GM18502 (cell line): ENCODE measurements around the gene PNMA8C.
"Not testable (repeated sequence)": the region's sequence is repeated elsewhere in the genome, so short reads cannot be mapped to it uniquely, and the experiment has no call there.

Experiments used
- ATAC-seq: cut with Tn5 transposase; IDR thresholded peaks from one replicate; pipeline ENCODE4 v1.9.1; 2021; ENCODE audit warnings: mild to moderate bottlenecking; ENCODE audit not compliant: unreplicated experiment, poor library complexity

The PNMA8C gene

DNA sequence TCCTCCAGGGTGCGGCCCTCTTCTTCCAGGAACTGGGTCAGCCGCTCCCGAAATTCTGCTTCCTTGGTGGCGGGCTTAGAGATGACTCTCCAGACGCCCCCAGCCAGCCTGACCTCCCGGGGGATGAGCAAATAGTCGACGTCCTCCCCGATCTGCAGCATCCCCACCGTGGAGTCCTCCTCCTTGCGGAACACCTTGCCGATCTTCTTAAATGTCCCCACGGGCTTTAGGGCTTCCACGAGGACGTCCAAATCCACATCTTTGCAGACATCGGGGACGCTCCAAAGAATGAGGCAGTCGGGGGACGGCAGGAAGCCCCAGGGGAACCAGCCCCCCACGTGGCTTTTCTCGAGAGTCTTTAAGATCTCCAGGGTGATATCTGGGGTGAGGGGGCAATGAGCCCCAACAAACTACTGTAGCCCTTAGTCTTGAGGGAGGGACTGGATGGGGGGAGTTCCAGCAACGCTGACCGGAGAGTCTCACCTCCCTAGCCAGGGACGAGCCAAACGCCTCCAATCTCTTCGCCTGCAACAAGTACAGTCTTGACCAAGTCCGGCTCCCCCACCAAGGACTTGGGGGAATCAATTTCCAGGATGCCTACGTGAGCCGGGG is 16.0 kb downstream of the PNMA8C start:
- no peak for ATAC-seq

DNA sequence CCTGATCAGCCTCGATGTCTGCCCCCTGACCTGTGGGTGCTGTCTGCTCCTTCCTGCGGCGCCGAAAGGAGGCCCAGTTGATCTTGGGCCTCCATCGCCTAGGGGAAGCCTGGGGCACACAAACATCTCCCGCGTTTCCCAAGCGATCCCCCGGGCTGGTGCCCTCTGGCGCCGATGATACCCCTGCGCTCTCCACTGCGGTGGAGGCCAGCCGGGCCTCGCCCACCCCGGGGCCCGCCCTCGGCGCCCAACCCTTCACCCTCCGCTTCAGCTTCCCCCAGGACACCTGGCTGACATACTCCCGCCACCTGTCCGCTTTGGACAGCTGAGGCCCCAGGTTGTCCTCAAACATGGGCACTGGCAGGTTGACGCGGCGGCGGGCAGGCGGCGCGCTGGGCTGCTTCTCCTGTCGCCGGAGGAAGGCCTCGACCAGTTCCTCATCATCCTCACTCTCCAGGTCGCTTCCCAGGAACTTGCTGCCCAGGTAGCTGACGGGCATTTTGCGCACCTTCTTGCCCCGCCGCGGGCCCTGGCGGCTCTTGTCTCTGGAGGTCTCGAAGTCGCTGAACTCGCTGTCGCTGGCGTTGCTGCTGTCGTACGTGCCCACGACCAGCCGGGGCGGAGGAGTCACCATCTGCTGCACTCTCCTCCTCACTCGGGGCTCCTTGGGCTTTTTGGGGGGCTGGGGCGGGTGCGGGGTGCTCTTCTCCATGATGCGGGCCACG is 16.6 kb downstream of the PNMA8C start:
- no peak for ATAC-seq

DNA sequence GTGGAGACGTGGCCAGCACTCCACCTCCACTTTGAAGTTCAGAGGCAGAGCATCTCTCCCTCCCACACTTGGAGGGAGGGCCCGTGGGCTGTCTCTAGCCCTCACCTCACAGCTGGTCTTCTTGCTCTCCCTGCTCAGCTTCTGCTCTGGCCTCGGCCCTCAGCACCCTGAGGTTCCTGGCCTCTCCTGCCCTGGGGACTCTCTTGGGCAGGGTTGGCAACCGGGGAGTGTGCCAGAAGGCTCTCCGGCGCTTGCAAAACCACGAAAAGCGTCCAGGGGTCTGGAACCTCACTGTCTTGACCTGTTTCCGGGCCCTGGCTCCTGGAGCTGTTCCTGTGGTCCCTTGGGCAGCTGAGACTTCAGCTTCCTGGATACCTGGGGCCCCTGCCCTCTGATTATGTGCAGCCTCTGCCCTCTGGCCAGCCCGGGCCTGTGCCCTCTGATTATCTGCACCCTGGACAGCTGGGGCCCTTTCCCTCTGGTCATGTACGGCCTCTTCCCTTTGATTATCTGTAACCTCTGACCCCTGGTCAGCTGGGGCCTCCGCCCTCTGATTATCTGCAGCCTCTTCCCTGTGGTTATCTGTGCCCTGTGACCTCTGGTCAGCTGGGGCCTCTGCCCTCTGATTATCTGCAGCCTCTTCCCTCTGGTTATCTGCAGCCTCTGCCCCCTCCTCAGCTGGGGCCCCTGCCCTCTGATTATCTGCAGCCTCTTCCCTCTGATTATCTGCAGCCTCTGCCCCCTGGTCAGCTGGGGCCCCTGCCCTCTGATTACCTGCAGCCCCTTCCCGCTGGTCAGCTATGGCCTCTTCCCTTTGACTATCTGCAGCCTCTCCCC is 17.4 kb downstream of the PNMA8C start:
- ATAC-seq, result no peak

DNA sequence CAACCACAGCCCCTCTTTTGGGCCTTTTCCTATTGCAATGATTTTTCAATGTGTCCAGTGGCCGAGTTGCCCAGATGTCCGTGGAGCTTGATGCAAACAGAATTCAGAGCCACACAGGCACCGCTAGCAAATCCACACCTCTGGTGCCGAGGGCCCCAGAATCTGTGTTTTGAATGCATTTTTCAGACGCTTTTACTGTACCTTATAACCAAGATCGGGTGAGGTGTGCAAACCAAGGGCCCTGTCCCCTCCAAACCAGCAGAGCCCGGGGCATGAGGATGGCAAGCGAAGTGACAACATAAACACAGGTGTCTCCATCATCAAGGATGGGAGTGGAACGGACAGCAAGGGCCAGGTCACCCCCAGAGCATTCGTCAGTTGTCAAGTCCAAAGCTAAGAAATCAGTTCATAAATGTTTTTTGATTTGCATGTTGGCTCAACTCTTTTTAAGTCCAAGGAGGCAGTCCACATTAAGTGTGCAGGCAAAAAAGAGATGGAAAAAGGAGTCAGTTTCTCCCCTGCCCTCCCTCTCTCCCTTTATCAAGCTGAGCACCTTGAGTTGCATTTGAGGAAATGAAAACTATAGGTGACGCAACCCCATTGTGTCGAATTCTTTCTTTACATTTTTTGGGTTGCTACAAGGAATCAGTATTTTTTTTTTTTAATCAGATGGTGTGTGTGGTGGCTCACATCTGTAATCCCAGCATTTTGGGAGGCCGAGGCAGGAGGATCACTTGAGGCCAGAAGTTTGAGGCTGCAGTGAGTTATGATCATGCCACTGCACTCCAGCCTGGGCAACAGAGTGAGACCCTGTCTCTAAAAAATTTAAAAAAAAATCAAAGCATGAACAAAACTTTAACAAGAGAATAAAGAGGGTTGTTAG is 18.3 kb downstream of the PNMA8C start:
- no peak for ATAC-seq

DNA sequence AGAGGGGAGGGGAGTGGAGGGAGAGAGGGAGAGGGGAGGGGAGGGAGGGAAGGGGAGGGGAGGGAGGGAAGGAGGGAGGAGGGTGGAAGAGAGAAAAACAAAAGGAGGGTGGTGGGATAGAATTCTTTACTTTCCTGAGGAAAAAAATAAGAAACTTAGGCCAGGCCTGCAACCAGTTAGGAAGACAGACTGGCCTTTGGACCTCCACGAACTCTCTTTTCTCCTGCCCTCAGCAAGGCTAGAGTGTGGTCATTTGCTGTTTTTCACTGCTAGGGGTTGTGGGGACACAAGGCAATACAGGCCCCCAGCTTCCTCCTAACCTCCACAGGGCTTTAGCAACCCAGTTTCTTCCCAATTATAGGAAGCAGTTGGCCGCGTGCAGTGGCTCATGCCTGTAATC is 19.5 kb downstream of the PNMA8C start:
- no peak for ATAC-seq

DNA sequence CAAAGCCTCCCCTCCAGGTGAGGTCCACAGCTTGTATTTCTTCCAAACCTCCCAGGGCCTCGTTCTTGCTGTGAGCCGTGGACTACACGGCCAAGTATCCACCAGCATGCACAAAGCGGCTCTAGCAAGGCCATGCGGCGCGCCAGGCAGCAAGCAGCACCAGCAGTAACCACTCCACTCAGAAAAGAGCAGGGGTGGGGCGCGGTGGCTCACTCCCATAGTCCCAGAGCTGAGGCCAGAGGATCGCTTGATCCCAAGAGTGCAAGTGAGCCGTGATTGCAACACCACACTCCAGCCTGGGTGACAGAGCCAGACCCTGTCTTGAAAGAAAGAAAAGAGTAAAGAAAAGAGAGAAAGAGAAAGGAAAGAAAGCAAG is 20.1 kb downstream of the PNMA8C start:
- ATAC-seq, result no peak

DNA sequence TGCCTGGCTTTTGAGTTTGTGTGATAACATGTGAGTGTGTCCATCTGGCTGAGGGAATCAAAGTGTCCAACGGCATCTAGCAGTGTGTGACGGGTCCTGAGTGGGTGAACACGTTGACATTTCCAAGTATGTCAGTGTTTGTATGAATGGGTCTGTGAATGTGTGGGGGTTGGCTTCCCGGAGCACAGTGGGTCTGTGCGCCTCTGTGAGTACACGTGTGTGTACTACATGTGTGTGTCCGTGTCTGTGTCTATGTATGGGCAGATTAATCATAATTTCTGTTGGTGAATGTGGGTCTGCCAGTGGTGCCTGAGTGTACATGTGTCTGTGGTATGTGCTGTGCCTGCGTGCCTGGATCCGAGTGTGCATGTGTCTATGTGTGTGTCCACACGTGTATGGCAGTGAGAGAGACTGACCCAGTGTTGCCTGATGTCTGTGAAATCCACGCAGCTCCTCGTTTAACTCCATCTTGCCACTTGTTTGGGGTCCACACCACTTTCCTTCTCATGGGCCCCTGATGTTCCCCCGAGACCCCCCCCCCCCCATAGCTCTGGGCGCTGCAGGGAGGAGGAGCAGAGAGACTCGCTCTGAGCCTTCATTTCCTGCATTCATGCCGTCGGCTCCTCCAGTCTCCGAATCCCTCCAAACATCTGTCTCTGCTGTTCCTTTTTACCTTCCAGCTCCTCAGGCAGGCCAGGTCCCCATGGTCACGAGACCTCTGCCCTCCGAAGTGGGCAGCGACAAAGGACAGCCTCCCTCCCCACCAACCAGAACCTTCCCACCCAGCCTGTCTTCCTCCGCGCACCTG is 20.7 kb downstream of the PNMA8C start:
- ATAC-seq, result no peak

DNA sequence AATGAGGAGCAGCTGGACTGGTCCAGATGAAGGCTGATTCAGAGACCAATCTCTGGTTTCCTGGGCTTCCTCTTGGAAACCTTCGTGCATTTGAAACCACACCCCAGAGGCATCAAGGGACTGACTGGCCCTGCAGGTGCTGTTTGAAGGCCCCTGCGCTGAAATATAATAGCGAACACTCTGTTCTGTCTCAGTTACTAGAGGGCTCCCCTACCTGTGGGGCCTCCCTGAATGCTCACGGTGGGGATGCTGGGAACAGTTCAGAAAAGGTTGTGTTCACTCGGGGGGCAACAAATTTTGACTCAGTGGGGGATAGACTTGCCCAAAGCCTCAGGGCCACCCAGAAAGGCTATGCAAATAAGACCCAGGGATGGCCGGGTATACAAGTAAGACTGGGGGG is 21.8 kb downstream of the PNMA8C start:
- ATAC-seq, result no peak

DNA sequence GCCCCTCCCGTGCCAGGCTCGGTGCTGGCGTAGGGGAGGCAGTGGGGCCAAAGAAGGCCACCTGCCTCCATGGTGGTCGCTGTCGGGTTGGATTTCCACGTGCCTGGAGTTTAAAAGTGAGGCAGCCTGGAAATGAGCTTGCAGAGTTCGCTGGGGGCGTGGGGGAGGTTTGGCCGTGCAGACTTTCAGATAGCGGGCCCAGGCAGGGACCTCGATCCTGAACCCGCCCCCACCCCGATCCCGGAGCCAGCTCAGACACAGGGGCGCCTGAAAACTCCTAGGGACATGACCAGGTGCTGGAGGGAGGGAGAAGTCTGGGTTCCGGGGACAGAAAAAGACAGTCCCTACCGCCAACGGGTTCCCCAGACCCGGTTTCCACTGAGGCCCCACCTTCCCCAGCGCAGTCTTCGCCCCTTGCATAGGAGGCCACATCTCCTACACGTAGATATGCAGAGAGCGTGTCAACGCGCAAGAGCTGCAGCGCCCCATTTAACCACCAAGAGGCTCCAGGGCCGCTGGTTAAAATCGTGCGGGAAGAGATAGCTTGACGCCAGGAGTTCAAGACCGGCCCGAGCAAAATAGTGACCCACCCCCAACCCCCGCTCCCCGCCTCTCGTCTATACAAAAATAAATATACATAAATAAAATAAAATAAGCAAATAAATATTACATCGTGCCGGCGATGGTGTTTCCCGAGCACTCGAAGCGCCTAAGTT is 23.8 kb downstream of the PNMA8C start:
- ATAC-seq, result no peak

DNA sequence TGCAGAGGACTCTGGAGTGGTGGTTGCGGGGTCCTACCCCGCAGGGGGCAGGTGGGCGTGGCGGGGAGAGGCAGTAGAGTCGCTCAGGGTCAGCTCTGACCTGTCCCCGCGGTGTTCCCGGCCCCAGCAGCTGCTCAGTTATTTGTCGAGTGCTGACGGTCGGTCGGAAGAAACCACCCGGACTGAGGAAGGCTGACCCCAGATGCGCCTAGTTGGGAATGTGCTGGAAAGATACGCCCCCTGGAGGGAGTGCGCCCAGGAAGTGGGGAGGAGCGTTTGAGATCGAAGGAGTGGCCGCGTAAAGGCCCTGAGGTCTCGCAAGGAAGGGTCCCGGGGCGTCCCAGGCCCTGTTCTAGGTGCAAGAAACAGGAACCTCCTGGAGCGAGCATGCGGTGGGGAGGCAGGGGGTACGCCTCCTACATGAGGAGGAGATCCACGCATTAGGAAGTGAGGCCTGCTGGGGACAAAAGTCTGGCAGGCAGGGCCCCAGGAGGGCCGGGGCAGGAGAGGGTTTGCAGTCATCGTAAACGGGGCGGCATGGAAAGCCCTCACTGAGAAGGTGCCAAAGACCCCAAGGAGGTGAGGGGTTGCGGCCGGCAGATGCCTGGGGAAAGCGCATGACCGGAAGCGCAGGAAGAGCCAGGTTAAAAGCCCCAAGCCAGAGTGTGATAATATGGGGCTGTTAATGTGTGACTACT is 24.5 kb downstream of the PNMA8C start:
- no peak for ATAC-seq

DNA sequence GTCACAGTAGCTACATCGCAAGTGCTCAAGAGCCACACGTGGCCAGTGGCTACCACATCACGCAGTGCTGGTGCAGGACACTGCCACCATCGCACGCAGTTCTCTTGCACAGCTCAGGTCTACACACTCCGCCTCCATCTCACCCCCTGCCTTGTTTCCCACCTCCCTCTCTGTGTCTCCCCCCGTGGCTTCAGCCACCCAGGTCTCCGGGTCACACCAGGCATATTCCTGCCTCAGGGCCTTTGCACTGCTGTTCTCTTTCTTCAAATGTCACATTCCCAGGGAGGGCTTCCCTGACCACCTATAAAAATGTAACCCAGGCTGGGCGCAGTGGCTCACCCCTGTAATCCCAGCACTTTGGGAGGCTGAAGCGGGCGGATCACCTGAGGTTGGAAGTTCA is 26.0 kb downstream of the PNMA8C start:
- ATAC-seq, result no peak

DNA sequence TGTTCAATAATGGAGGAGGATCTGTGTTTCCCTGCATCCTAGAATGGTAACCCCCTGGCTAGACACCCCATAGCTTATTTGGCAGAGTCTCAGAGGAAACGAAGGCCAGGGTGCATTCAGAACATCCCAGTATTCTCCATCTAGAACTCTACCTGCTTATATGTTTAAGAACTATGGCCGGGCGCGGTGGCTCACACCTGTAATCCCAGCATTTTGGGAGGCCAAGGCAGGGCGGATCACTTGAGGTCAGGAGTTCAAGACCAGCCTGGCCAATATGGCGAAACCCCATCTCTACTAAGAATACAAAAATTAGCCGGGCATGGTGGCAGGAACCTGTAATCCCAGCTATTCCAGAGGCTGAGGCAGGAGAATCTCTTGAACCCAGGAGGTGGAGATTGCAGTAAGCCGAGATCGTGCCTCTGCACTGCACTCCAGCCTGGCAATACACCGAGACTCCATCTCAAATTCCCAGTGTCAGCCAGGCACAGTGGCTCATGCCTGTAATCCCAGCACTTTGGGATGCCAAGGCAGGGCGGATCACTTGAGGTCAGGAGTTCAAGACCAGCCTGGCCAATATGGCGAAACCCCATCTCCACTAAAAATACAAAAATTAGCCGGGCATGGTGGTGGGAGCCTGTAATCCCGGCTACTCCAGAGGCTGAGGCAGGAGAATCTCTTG is 30.8 kb downstream of the PNMA8C start:
- not testable (repeated sequence) for ATAC-seq

DNA sequence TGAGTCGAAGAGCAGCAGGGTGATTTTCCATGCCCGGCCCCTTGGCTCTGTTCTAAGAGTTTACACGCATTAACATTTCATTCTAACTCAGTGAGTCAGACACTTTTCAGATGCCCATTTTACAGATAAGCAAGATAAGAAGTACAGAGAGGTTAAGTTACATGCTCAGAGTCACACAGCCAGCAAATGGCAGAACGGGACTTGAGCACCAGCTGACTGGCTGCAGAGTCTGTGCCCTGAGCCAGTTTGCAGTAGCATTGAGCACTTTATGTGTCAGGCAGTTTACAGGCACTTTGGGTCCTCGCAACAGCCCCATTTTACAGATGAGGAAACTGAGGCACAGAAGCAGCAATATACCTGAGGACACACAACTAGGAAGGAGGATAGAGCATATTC is 34.3 kb downstream of the PNMA8C start:
- no peak for ATAC-seq

DNA sequence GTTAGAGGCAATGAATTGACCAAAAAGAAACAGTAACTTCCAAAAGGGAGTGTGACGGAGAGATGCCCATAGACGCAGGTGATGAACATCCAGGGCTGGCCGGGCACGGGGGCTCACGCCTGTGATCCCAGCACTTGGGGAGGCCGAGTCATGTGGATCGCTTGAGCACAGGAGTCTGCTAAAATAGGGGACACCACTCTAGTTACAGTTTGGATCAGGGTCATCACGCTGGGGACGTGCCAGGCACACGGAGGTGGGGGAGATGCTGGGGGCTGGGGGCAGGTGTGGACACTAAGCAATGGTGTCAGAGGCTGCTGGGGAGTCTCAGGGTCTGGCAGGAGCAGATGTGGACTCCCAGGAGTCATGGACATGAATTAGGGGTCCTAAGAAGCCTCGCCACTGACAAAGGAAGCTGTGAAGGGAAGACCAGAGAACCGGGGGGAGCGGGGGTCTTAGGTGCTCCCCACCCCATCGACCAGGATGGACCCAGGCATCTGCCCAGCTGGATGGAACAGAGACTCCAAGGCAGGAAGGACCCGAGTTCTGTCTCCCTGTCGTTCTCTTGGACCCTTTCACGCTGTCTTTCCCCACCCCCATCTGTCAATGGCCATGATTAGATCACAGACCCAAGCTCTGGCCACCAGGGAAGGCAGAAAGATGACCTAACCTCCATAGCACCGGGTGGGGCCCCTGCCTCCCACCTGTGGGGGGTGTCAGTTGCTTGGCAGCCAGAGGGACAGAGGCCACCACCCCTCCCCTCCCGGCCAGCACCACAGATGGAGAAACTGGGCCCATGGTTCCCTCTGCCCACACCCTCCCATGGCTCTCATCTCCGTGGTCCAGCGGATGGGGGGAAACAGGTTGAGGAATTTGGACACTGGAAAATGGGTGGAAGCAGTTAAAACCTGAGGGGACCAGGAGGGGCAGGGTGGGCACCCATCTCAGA is 35.0 kb downstream of the PNMA8C start:
- ATAC-seq, result no peak

DNA sequence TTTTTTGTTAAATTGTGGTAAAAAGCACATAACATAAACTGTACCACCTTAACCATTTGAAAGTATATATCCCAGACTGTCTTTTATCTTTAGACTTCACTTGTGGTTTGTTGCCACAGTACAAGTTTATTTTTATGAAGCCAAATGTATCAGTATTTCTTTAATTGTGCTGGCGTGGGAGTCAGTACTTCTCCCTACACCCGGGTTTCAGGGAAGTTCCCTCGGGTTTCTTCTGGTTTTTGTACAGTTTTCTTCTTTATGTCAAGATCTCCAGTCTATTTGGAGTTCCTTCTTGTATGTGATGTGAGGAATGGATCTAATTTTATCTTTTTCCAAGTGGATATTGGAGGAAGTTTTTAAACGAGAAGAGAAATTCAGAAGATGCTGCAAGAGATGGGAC is 35.9 kb downstream of the PNMA8C start:
- ATAC-seq, result no peak

DNA sequence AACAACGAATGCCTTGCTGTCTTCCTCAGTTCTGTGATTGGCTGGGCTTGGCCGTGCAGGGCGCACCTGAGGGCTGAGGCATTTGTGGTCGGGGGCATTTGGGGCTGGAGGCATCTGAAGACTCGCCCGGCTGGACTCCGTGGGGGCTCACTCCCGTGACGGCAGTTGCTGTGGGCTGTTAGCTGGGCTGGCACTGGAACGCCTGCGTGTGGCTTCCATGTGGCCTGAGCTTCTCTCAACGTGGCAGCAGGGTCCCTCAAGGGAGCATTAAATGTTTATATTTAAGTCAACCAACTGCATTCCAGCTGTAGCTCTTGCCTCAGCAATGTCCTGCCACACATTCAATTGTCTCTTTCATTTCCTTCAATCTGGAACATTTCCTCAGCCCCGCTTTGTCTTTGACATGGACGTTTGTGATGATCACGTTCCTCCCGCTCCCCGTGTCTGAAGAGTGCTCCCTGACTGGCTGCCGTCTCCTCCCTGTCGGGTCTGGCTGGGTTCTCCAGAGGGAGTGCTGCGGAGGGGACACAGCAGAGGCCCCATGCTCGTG is 36.4 kb downstream of the PNMA8C start:
- no peak for ATAC-seq
